NCI-H1417 (cell line): ENCODE results near the gene EPYC.
"Not testable (repeated sequence)": the region's sequence is repeated elsewhere in the genome, so short reads cannot be mapped to it uniquely, and the experiment has no call there.

Experiments used
- DNase-seq, 3 experiments: peaks; one replicate each; lab custom pipeline; 2025; lab: John Stamatoyannopoulos, UW

Gene EPYC

GRCh38 chr12:90991952-90992465, 12.8 kb downstream of the EPYC start:
- DNase-seq, result no peak

- peak in 1 of 3 experiments; percentile 37 for DNase-seq
Measured at GRCh38 chr12:90990611-90991010, 14.2 kb downstream of the EPYC start.

DNA sequence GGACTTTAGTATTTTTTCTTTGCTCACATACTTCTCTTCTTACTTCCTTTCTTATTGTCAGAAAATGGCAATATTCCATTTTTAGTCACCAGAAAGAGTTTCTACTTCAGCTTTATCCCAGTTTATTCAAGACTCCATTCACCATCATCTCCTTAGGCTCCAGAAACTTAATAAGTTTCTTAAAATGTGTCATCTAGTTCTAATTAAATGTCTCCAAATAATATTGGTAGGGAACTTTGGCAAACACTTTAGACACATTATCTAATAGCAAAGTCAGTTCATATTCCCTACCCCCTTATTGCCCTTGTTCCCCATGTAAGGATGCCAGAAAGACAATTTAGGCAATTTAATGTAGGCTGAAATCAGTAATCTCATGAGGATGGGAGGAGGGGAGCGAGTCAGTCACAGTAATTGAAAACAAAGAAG, 15.1 kb downstream of the EPYC start:
- DNase-seq, result no peak

GRCh38 chr12:90987520-90987919, 17.3 kb downstream of the EPYC start:
- no peak for DNase-seq

DNA sequence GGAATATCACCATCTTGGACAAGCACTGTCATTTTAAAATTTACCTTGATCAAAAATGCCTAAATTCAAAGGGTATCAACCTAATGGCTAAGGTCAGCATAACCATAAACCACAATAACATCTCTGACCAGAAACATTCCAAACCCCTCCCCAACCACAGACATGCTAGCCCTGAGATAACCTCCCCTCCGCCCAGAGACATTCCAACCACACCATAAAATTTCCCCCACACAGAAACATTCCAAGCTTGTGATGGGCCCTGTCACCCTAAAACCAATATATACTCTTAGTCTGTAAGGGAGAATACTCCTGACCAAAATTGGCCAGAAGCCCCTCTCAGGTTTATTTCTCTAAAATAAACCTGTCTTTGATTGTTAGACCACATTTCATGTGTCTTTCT, 17.7 kb downstream of the EPYC start:
- no peak for DNase-seq

DNA sequence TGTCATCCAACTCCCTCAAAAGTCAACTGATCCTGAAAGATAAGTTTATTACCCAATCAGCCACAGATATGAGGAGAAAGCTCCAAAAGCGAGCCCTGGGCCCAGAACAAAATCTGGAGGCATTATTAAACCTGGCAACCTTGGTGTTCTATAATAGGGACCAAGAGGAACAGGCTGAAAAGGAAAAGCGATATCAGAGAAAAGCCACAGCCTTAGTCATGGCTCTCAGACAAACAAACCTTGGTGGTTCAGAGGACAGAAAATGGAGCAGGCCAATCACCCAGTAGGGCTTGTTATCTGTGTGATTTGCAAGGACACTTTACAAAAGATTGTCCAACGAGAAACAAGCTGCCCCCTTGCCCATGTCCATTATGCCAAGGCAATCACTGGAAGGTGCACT, 19.4 kb downstream of the EPYC start:
- not testable (repeated sequence) for DNase-seq

DNA sequence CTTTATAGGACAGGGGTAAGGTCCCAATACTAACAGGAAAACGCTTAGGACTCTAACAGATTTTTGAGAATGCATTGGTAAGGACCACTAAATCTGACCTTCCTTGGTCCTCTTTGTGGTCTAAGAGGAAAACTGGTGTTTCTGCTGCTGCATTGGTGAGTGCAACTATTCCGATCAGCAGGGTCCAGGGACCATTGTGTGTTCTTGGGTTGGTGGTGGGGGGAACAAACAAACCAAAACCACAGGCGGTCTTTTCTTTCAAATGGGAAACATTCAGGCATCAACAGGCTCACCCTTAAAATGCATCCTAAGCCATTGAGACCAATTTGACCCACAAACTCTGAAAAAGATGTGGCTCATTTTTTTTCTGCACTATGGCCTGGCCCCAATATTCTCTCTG, 20.7 kb downstream of the EPYC start:
- DNase-seq, result no peak

GRCh38 chr12:90982170-90982569, 22.6 kb downstream of the EPYC start:
- no peak for DNase-seq

- no peak for DNase-seq
Measured at GRCh38 chr12:90979951-90980350, 24.8 kb downstream of the EPYC start.

GRCh38 chr12:90979019-90979418, 25.8 kb downstream of the EPYC start:
- no peak for DNase-seq

DNA sequence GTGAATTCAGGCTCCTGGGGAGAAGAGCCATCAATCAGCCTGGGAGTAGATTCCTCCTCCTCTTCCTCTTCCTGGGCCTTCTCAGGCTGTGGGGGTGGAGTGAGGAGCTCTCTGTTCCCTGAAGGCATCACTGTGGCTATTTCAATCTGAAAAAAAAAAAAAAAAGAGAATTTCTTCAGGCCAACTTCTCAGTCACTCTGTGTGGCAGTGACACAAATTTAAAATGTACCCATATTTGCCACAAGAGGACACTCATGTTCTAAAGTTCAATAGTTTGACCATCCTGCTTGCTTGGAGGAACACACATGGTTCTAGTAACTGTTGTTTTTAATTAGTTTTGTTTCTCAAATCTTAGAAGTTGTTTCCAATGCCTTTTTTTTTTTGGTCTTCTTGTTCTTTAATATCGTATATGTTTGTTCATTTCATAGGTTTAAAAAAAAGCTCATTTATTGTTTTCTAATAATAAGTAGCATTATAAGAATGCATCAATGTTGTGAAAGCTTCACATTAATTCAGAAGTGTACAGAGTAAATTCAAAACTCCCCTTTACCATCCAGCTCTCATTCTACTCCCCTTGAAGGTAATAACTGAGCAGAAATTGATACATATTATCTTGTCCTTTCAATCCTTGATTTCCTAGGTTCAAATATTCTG, 26.5 kb downstream of the EPYC start:
- peak in 2 of 3 experiments; percentile 12 to 74 for DNase-seq

- no peak for DNase-seq
Measured at GRCh38 chr12:90977224-90977623, 27.5 kb downstream of the EPYC start.

DNA sequence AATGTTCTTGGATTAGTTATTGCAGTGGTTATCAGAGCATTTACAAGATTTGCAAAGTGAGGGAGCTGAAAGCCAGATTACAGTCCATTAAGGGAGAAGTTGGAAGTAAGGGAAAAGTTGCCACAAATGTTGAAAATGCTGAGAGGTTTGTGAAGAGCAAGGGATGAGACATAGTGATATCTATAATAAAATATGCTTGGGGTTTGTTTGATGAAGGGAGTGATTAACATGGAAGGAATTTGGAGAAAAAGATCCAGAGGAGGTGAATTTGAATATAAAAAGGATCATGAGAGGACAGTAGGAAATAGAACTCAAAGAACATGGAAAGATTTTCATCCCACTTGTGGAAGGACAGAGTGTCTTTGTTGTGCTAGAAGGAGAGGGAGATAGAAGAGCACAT, 30.5 kb downstream of the EPYC start:
- no peak for DNase-seq

DNA sequence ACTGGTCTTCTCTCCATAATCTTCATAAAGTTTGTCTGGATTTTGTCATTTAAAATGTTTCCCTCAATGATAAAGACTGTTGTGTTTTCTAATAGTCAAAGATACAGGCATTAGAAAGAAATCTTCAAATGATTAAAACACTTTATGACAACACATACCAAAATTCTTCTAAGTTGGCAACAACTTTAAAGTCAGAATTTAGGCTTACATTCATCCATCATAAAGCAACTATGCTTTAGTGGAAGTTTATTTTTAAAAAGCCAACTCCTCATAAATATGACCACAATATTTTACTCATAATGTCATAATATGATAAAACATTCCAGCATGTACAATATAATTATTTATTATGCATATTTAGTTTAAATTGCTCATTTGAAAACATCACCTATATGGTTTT, 32.5 kb downstream of the EPYC start:
- no peak for DNase-seq

DNA sequence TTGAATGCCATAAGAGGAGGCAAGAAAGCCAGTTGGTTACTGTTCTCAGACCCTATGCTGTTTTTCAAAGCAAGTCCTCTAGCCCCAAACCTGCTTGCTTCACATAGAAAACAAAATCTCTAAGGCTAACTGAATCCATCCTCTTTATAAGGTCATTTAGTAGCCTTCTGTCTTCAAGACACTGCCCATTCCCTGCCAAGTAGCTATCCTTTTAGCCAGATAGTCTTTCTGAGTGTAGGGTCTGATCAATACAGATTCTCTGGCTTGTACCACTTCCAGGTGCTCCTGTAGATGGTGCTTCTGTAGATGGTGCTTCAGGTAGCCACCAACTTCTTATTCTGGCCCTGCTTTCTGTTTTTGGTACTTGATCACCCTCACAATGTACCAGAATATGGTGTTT, 33.9 kb downstream of the EPYC start:
- no peak for DNase-seq

- DNase-seq, result peak in 1 of 3 experiments; percentile 9
Measured at GRCh38 chr12:90970471-90970870, 34.3 kb downstream of the EPYC start.

GRCh38 chr12:90969851-90970250, 34.9 kb downstream of the EPYC start:
- DNase-seq, result no peak

GRCh38 chr12:90969346-90969745, 35.4 kb downstream of the EPYC start:
- no peak for DNase-seq

DNA sequence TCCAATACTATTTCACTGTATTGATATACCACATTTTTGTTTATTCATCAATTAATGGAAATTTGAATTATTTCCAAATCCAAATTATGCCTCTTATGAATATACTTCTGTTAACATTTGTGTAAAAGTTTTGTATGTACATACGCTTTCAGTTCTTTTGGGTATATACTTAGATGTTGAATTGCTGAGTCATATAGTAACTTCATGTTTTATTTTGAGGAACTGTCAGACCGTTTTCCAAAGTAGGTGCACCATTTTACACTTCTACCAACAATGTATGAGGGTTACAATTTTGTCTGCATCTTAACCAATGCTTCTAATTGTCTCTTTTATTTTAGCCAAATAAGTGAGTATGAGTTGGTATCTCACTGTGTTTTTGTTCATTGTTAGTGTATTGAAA, 39.6 kb downstream of the EPYC start:
- no peak for DNase-seq

GRCh38 chr12:90964616-90965015, 40.2 kb downstream of the EPYC start:
- DNase-seq, result no peak

GRCh38 chr12:90963946-90964345, 40.8 kb downstream of the EPYC start:
- DNase-seq, result peak in 1 of 3 experiments; percentile 27

DNA sequence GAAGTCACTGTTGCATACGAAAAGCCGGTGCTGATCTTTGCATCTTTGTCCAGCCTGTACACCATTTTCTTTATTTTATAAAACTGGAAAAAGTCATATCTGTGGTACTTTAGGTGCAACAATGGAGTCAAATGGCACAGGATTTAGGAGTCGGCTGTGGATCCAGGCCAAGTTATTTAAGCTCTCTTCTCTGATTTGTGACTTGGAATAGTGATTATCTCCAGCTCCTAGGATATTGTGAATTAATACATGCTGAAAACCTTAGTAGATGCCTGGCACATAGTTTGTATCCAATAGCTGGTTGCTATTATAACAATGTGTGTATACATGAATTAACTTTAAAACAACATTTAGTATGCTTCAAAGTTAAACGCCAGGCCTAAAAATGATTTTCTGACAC, 43.6 kb downstream of the EPYC start:
- DNase-seq, result no peak

GRCh38 chr12:90959538-90960139, 45.1 kb downstream of the EPYC start:
- peak; percentile 19 to 73 (median 66) for DNase-seq

DNA sequence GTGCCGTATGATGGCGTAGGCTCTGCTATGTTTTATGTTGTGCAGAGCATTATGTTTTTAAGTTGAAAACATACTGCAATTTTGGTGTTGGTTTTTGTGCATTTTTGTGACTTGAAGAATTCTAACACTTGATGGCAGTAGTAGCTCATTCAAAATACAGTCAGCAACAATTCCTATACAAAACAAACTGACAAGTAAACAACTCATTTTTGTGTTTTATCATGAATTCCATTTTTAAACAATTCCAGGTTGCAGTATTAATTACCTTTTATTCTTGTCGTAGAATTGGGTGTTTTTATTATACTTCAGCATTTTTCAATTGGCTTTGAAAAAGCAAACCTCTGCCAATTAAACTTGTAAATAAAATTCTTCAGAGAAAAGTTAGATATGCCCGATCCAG, 45.7 kb downstream of the EPYC start:
- peak in 1 of 3 experiments; percentile 26 for DNase-seq
